ENCODE data around the gene C5orf52.
"Not testable (repeated sequence)": the region's sequence is repeated elsewhere in the genome, so short reads cannot be mapped to it uniquely, and the experiment has no call there.

Gene C5orf52

GRCh38 chr5:157726607-157727006 lies 55.3 kb downstream of the C5orf52 start:
- not testable (repeated sequence) for DNase-seq, ATAC-seq

GRCh38 chr5:157727858-157728257 lies 56.5 kb downstream of the C5orf52 start:
- ATAC-seq, DNase-seq: not testable (repeated sequence)

Measured in stimulated activated naive CD8-positive, alpha-beta T cell treated with anti-CD3 and anti-CD28 coated beads, Interleukin-15, Interleukin-2, amounts not matched to agents 100 U/mL and 50 U/mL, for 24 hours (primary cell).